HG03571 (cell line): ENCODE results near the gene CCDC102A.

Experiments
- ATAC-seq: cut with Tn5 transposase; IDR thresholded peaks from one replicate; pipeline ENCODE4 v1.9.1; 2021; ENCODE audit not compliant: unreplicated experiment

The CCDC102A gene

GRCh38 chr16:57479976-57480753 is 56.2 kb downstream of the CCDC102A start:
- ATAC-seq, result no peak

- ATAC-seq, result no peak
Observed at GRCh38 chr16:57479205-57479975, 57.0 kb downstream of the CCDC102A start.

- no peak for ATAC-seq
Observed at GRCh38 chr16:57478396-57479204, 57.8 kb downstream of the CCDC102A start.

GRCh38 chr16:57477531-57478202 is 58.7 kb downstream of the CCDC102A start:
- no peak for ATAC-seq

GRCh38 chr16:57476546-57477410 is 59.6 kb downstream of the CCDC102A start:
- ATAC-seq, result no peak

GRCh38 chr16:57475711-57476339 is 60.5 kb downstream of the CCDC102A start:
- ATAC-seq, result peak; percentile 90

- ATAC-seq, result no peak
Observed at GRCh38 chr16:57474671-57475661, 61.4 kb downstream of the CCDC102A start.

- no peak for ATAC-seq
Observed at GRCh38 chr16:57473906-57474305, 62.5 kb downstream of the CCDC102A start.

- no peak for ATAC-seq
Observed at GRCh38 chr16:57473176-57473840, 63.1 kb downstream of the CCDC102A start.

- ATAC-seq, result no peak
Observed at GRCh38 chr16:57472665-57473060, 63.7 kb downstream of the CCDC102A start.

GRCh38 chr16:57471852-57472664 is 64.3 kb downstream of the CCDC102A start:
- ATAC-seq, result no peak

- no peak for ATAC-seq
Observed at GRCh38 chr16:57471209-57471608, 65.2 kb downstream of the CCDC102A start.

- ATAC-seq, result no peak
Observed at GRCh38 chr16:57470711-57471110, 65.7 kb downstream of the CCDC102A start.

- no peak for ATAC-seq
Observed at GRCh38 chr16:57469917-57470470, 66.4 kb downstream of the CCDC102A start.

- ATAC-seq, result no peak
Observed at GRCh38 chr16:57469046-57469445, 67.3 kb downstream of the CCDC102A start.

GRCh38 chr16:57468346-57468745 is 68.0 kb downstream of the CCDC102A start:
- no peak for ATAC-seq

- no peak for ATAC-seq
Observed at GRCh38 chr16:57464523-57464922, 71.8 kb downstream of the CCDC102A start.
